H1 (cell line): ENCODE results near the gene TEX264. TPM values are rescaled to one million over a fixed set of nuclear protein-coding genes. Genes with fewer than 3 reads are reported as not detected.

Source experiments
- CTCF ChIA-PET: fragments of 300-600 bp; sonication (Branson Sonifier 250); formaldehyde crosslinking; loops from one replicate; lab custom pipeline; 2021; ENCODE audit not compliant: partially characterized antibody; lab: Charles Lee
- POLR2A ChIA-PET: fragments of 300-600 bp; sonication (Branson Sonifier 250); formaldehyde crosslinking; loops from one replicate; lab custom pipeline; 2021; ENCODE audit warnings: inconsistent platforms; ENCODE audit not compliant: partially characterized antibody; lab: Charles Lee
- DNase-seq, 2 experiments: peaks; one replicate each; pipeline versions ENCODE4 v3.0.0 to v3.0.0-alpha.2; 2010 to 2022; ENCODE audit warnings: low spot score in 2 of 2, low read depth in 1 of 2, mixed read lengths in 1 of 2
- FAIRE-seq: peaks from 2 replicates; lab custom pipeline; 2011; peaks lifted over from hg19 to GRCh38; lab: Jason Lieb, UNC
- H2AFZ ChIP-seq: 2 replicates; pipeline ENCODE4 v1.8.1; 2012; ENCODE audit warnings: low read length, inconsistent platforms
- H2AK5ac ChIP-seq: 2 replicates; pipeline ENCODE4 v1.6.1; 2013; ENCODE audit warnings: low read depth, low read length
- H2BK120ac ChIP-seq: replicated peaks from 2 replicates; pipeline ENCODE3; 2013; ENCODE audit warnings: low read depth, low read length, inconsistent platforms
- H2BK12ac ChIP-seq: 2 replicates; pipeline ENCODE4 v1.6.1; 2013; ENCODE audit warnings: low read depth, low read length
- H2BK15ac ChIP-seq: 2 replicates; pipeline ENCODE4 v1.6.1; 2013; ENCODE audit warnings: low read length
- H2BK20ac ChIP-seq: 2 replicates; pipeline ENCODE4 v1.6.1; 2013; ENCODE audit warnings: low read length
- H2BK5ac ChIP-seq: 2 replicates; pipeline ENCODE4 v1.6.1; 2013; ENCODE audit warnings: low read depth, low read length
- H3K14ac ChIP-seq: 2 replicates; pipeline ENCODE4 v1.6.1; 2013; ENCODE audit warnings: inconsistent platforms; ENCODE audit not compliant: insufficient read length
- H3K18ac ChIP-seq: 2 replicates; pipeline ENCODE4 v1.6.1; 2013; ENCODE audit warnings: low read length; ENCODE audit errors: extremely low read depth
- H3K23ac ChIP-seq: 2 replicates; pipeline ENCODE4 v1.6.1; 2013; ENCODE audit warnings: inconsistent platforms; ENCODE audit not compliant: insufficient read length
- H3K23me2 ChIP-seq: 2 replicates; pipeline ENCODE4 v1.6.1; 2013; ENCODE audit warnings: low read depth, low read length
- H3K27ac ChIP-seq: 2 replicates; pipeline ENCODE4 v1.6.1; 2011; ENCODE audit warnings: low read depth, low read length, inconsistent platforms
- H3K27me3 ChIP-seq, 4 experiments: replicated peaks in 1 of 4; 1 replicate in 1 of 4; 2 replicates in 3 of 4; pipeline versions ENCODE4 v1.6.1 to v1.8.1; 2011 to 2013; ENCODE audit warnings: low read length in 3 of 4, mild to moderate bottlenecking in 3 of 4, inconsistent platforms in 2 of 4, mixed read lengths in 2 of 4, moderate library complexity in 1 of 4; ENCODE audit not compliant: control insufficient read depth in 3 of 4, insufficient read depth in 3 of 4; ENCODE audit errors: extremely low read depth in 1 of 4
- H3K36me3 ChIP-seq, 4 experiments: 2 replicates each; pipeline versions ENCODE4 v1.6.1 to v1.8.1; 2011 to 2013; ENCODE audit warnings: mild to moderate bottlenecking in 4 of 4, low read length in 3 of 4, moderate library complexity in 2 of 4, control low read depth in 1 of 4, inconsistent platforms in 1 of 4; ENCODE audit not compliant: insufficient read depth in 4 of 4, control insufficient read depth in 2 of 4
- H3K4ac ChIP-seq: replicated peaks from 2 replicates; pipeline ENCODE3; 2013; ENCODE audit warnings: low read length, low read depth, mixed read lengths, inconsistent platforms; ENCODE audit not compliant: insufficient read length
- H3K4me1 ChIP-seq, 4 experiments: replicated peaks in 1 of 4; 1 replicate in 1 of 4; 2 replicates in 3 of 4; pipeline versions ENCODE4 v1.6.1 to v1.8.1; 2011 to 2013; ENCODE audit warnings: low read length in 3 of 4, inconsistent platforms in 2 of 4, mixed read lengths in 1 of 4; ENCODE audit not compliant: insufficient read depth in 4 of 4, control insufficient read depth in 3 of 4
- H3K4me2 ChIP-seq, 2 experiments: 2 replicates each; pipeline versions ENCODE4 v1.6.1 to v1.8.1; 2011 to 2013; ENCODE audit warnings: low read depth in 2 of 2, low read length in 2 of 2, control low read depth in 1 of 2, inconsistent platforms in 1 of 2, mild to moderate bottlenecking in 1 of 2; ENCODE audit not compliant: insufficient read depth in 1 of 2
- H3K4me3 ChIP-seq, 4 experiments: fragments of 200-600, 300-600 bp in 1 of 4; sonication (generic), shearing (Covaris generic), sonication (Bioruptor Twin) in 1 of 4; 2 replicates each; pipeline versions ENCODE4 v1.5.1 to v1.8.1; 2011 to 2016; ENCODE audit warnings: low read length in 4 of 4, low read depth in 3 of 4, control low read depth in 2 of 4, inconsistent platforms in 2 of 4, mild to moderate bottlenecking in 2 of 4, mixed read lengths in 1 of 4, moderate library complexity in 1 of 4; ENCODE audit not compliant: insufficient read depth in 2 of 4; ENCODE audit errors: extremely low read depth in 1 of 4
- H3K56ac ChIP-seq: replicated peaks from 2 replicates; pipeline ENCODE3; 2013; ENCODE audit warnings: low read depth, mild to moderate bottlenecking, mixed read lengths, low read length, inconsistent platforms; ENCODE audit not compliant: insufficient read length
- H3K79me1 ChIP-seq: 2 replicates; pipeline ENCODE4 v1.6.1; 2013; ENCODE audit warnings: low read depth, low read length, control low read depth
- H3K79me2 ChIP-seq, 2 experiments: 2 replicates each; pipeline versions ENCODE4 v1.6.1 to v1.8.1; 2012 to 2013; ENCODE audit warnings: low read length in 2 of 2, mild to moderate bottlenecking in 2 of 2, inconsistent platforms in 1 of 2; ENCODE audit not compliant: insufficient read depth in 2 of 2, control insufficient read depth in 1 of 2
- H3K9ac ChIP-seq, 4 experiments: replicated peaks in 1 of 4; 1 replicate in 1 of 4; 2 replicates in 3 of 4; pipeline versions ENCODE4 v1.6.1 to v1.8.1; 2011 to 2013; ENCODE audit warnings: low read depth in 3 of 4, low read length in 3 of 4, control low read depth in 2 of 4, mild to moderate bottlenecking in 2 of 4, moderate library complexity in 2 of 4, inconsistent platforms in 1 of 4; ENCODE audit errors: extremely low read depth in 1 of 4
- H3K9me3 ChIP-seq, 2 experiments: 2 replicates each; pipeline versions ENCODE4 v1.6.1 to v1.8.1; 2012 to 2013; ENCODE audit warnings: mild to moderate bottlenecking in 2 of 2, moderate library complexity in 2 of 2, control low read depth in 1 of 2, inconsistent platforms in 1 of 2, low read depth in 1 of 2, low read length in 1 of 2, mixed read lengths in 1 of 2; ENCODE audit not compliant: insufficient read depth in 2 of 2
- H4K20me1 ChIP-seq, 2 experiments: replicated peaks in 1 of 2; 2 replicates each; pipeline versions ENCODE3 to v1.8.1; 2011 to 2013; ENCODE audit warnings: inconsistent platforms in 2 of 2, low read length in 2 of 2, mild to moderate bottlenecking in 1 of 2; ENCODE audit not compliant: insufficient read depth in 2 of 2, control insufficient read depth in 1 of 2
- H4K5ac ChIP-seq: 2 replicates; pipeline ENCODE4 v1.6.1; 2013; ENCODE audit warnings: low read length, low read depth, mixed read lengths, inconsistent platforms; ENCODE audit not compliant: insufficient read length
- H4K8ac ChIP-seq: 2 replicates; pipeline ENCODE4 v1.8.0; 2013; ENCODE audit warnings: mild to moderate bottlenecking, moderate library complexity, low read length, inconsistent platforms; ENCODE audit not compliant: insufficient read depth; ENCODE audit errors: extremely low read depth
- H4K91ac ChIP-seq: replicated peaks from 2 replicates; pipeline ENCODE3; 2013; ENCODE audit warnings: low read length, mixed read lengths, inconsistent platforms; ENCODE audit not compliant: insufficient read length
- ATF2 ChIP-seq: IDR thresholded peaks from 2 replicates; pipeline ENCODE4 v1.6.1; 2012; ENCODE audit warnings: low read length, inconsistent platforms
- BRCA1 ChIP-seq: IDR thresholded peaks from 2 replicates; pipeline ENCODE4 v1.6.1; 2012; ENCODE audit warnings: low read depth, low read length, improper control_type of control experiment
- CEBPB ChIP-seq: IDR thresholded peaks from 2 replicates; pipeline ENCODE4 v1.6.1; 2012; ENCODE audit warnings: low read depth, low read length
- CHD2 ChIP-seq: IDR thresholded peaks from 2 replicates; pipeline ENCODE4 v1.6.1; 2012; ENCODE audit warnings: low read length, improper control_type of control experiment
- MAFK ChIP-seq: IDR thresholded peaks from 2 replicates; pipeline ENCODE4 v1.6.1; 2012; ENCODE audit warnings: low read depth, mild to moderate bottlenecking, improper control_type of control experiment, low read length
- RAD21 ChIP-seq, 2 experiments: IDR thresholded peaks in 1 of 2; conservative IDR thresholded peaks in 1 of 2; 2 replicates each; pipeline ENCODE4 v1.6.1; 2011; ENCODE audit warnings: low read depth in 2 of 2, low read length in 2 of 2, improper control_type of control experiment in 1 of 2, inconsistent platforms in 1 of 2, mild to moderate bottlenecking in 1 of 2, moderate library complexity in 1 of 2
- RFX5 ChIP-seq: IDR thresholded peaks from 2 replicates; pipeline ENCODE4 v1.6.1; 2011; ENCODE audit warnings: low read depth, low read length, improper control_type of control experiment, borderline replicate concordance
- SAP30 ChIP-seq: fragments of 300-600 bp; sonication (generic); IDR thresholded peaks from 2 replicates; pipeline ENCODE4 v1.7.1; 2012; ENCODE audit warnings: low read length, moderate library complexity, mild to moderate bottlenecking, inconsistent platforms; ENCODE audit not compliant: insufficient read depth, insufficient replicate concordance
- SIN3A ChIP-seq, 2 experiments: IDR thresholded peaks in 1 of 2; conservative IDR thresholded peaks in 1 of 2; 2 replicates each; pipeline ENCODE4 v1.6.1; 2011 to 2012; ENCODE audit warnings: low read length in 2 of 2, improper control_type of control experiment in 1 of 2, low read depth in 1 of 2, mild to moderate bottlenecking in 1 of 2
- SIX5 ChIP-seq: IDR thresholded peaks from 2 replicates; pipeline ENCODE4 v1.6.1; 2011; ENCODE audit warnings: mild to moderate bottlenecking, low read depth, low read length
- SP4 ChIP-seq: IDR thresholded peaks from 2 replicates; pipeline ENCODE4 v1.6.1; 2012; ENCODE audit warnings: low read length, inconsistent platforms
- YY1 ChIP-seq: IDR thresholded peaks from 2 replicates; pipeline ENCODE4 v1.6.1; 2011; ENCODE audit warnings: low read depth, mild to moderate bottlenecking, low read length
- WGBS, 2 experiments: shearing (Covaris generic) in 1 of 2; methylation state at CpG; one replicate each; pipeline versions ENCODE4 v1.1.6 to v1.1.7; 2013 to 2015; ENCODE audit warnings: low lambda C conversion rate in 2 of 2, mixed read lengths in 2 of 2, inconsistent platforms in 1 of 2, low coverage in 1 of 2, missing lambda C conversion rate in 1 of 2; ENCODE audit not compliant: insufficient replicate concordance in 2 of 2, insufficient coverage in 1 of 2, insufficient read length in 1 of 2; ENCODE audit errors: extremely low coverage in 1 of 2, missing lambda C conversion rate in 1 of 2; 5-methylcytosine and 5-hydroxymethylcytosine counted together
- polyA plus RNA-seq, 7 experiments: library from polyadenylated mRNA; depleted of rRNA in 3 of 7; stranded (reverse) in 5 of 7; unstranded in 2 of 7; fragments of >200 nt in 5 of 7; fragments of 200-250 nt in 2 of 7; gene quantifications; 1 replicate in 5 of 7; 2 replicates in 1 of 7; 4 replicates in 1 of 7; pipeline versions ENCODE4 v1.2.1 to v1.2.3, GENCODE V29; 2011 to 2013; ENCODE audit warnings: missing spikeins in 2 of 7, mixed read lengths in 2 of 7
- total RNA-seq: library from RNA; stranded (reverse); fragmentation: NEBNext Ultra II Directional; extraction: Animal tissue kit (Norgen Biotek cat#: 25700); gene quantifications from 2 replicates; pipeline ENCODE4 v1.2.1, GENCODE V29; 2021

TEX264 gene
- total and polyA plus RNA-seq, 2 of the 8 experiments (the other 6 are each of a cell fraction or from before 2014, with no cell fraction given): 11.2 to 35.6 TPM

- DNase-seq: no peak
- Histone ChIP-seq H3K23me2 (peaks cover 11% of the 10 kb centered on the region; the same call in 1 of the 2 replicates), H3K4ac (no peak overlapping the region), H3K79me1 (no peaks in the 10 kb centered on the region), H3K9ac (no peak overlapping the region), H4K91ac (no peak overlapping the region), H3K9me3 (no peaks in the 10 kb centered on the region), H2BK5ac (no peak overlapping the region), H2BK12ac (no peak overlapping the region), H3K79me2 (no peaks in the 10 kb centered on the region), H3K36me3 (no peaks in the 10 kb centered on the region), H3K4me3 (no peak overlapping the region), H3K4me2 (no peak overlapping the region), H3K14ac (no peak overlapping the region), H2AK5ac (no peak overlapping the region), H4K8ac (peak overlapping the region; percentile 60; the same call in 1 of the 2 replicates), H3K27ac (no peak overlapping the region), H3K18ac (no peak overlapping the region), H2AFZ (no peak overlapping the region), H4K20me1 (peaks cover 4 to 23% of the 10 kb centered on the region in 2 experiments), H2BK120ac (no peak overlapping the region), H2BK20ac (no peak overlapping the region), H3K27me3 (peaks cover 13 to 24% (median 23%) of the 10 kb centered on the region in 4 experiments; a peak in 6 of 7 replicates), H3K56ac (no peak overlapping the region), H2BK15ac (no peak overlapping the region), H3K23ac (no peak overlapping the region), H4K5ac (no peak overlapping the region), H3K4me1 (peaks cover 0 to 13% (median 3%) of the 10 kb centered on the region in 4 experiments; a peak in 4 of 7 replicates)
- POLR2A ChIA-PET: interaction anchor here (0.6 to 1.1 kb wide), 4 partner anchors 31 to 210 kb away, joined by 3 to 4 read pairs (median 4); no protein-coding TSS in a partner anchor
- no peak for FAIRE-seq
- WGBS, 2 experiments: 100% methylated on average over 1 of the region's 4 CpGs; no CpG with 5 or more reads in 1 of the 2 experiments
- CTCF ChIA-PET: interaction anchor here (0.6 to 5.1 kb wide), 10 partner anchors 10 to 212 kb away, joined by 3 to 43 read pairs (median 8); no protein-coding TSS in a partner anchor
- TF ChIP-seq BRCA1 (no peak), CHD2 (no peak), YY1 (no peak), CEBPB (no peak), RFX5 (no peak), SIX5 (no peak), SAP30 (no peak), ATF2 (no peak), RAD21 (IDR thresholded peaks at IDR 0.05 in 1 of 2, conservative IDR thresholded peaks at IDR 0.05 in 1 of 2; ENCODE audit: low read depth in 2 of 2, low read length in 2 of 2) (no peak), MAFK (no peak), SP4 (no peak), SIN3A (conservative IDR thresholded peaks at IDR 0.05 in 1 of 2, IDR thresholded peaks at IDR 0.05 in 1 of 2; ENCODE audit: low read depth in 1 of 2, low read length in 2 of 2) (no peak)
These were observed 38.6 kb downstream of the TEX264 start for GRCh38 chr3:51709675-51710074.
